Measurements from ENCODE around the gene ZNF436. TPM values are rescaled to one million over a fixed set of nuclear protein-coding genes. Genes with fewer than 3 reads are reported as not detected.

ZNF436 gene
- total and polyA plus RNA-seq, 2 of the 13 experiments (the other 11 are each of a cell fraction or from before 2014, with no cell fraction given) = 4.3 to 9.9 TPM

GRCh38 chr1:23385119-23385621 is 15.5 kb upstream of the ZNF436 start:
- ATAC-seq = no peak

More at GRCh38 chr1:23385119-23385621, 15.5 kb upstream of the ZNF436 start:
- ChIA-PET POLR2A (interaction anchor here (0.7 to 1.4 kb wide), 4 partner anchors 9 to 46 kb away, joined by 3 to 5 read pairs (median 4); partner anchors contain the start of gene HNRNPR), CTCF (ENCODE audit: low intra/inter-chr PET ratio, low total read pairs) (no interaction called here)
- no peak for FAIRE-seq
- intact Hi-C loops (cut with micrococcal nuclease; ENCODE audit: unreplicated experiment) = no loop called here
- no peak overlapping the region for H3K4me3 ChIP-seq (replicated peaks in 1 of 3; ENCODE audit: insufficient read depth in 1 of 3, low read depth in 2 of 3, low read length in 3 of 3)
- H3K9me3 ChIP-seq (ENCODE audit: low read length) = no peaks in the 10 kb centered on the region
- H3K36me3 ChIP-seq (replicated peaks in 1 of 2; ENCODE audit: control insufficient read depth in 1 of 2, insufficient read depth in 2 of 2, low read length in 2 of 2) = peaks cover 12 to 28% of the 10 kb centered on the region in 2 experiments; a peak in 4 of 5 replicates
- no TSS peak for BruUV-seq (replicated peaks)
- no peaks in the 10 kb centered on the region for H3K27me3 ChIP-seq (ENCODE audit: control insufficient read depth in 1 of 2, insufficient read depth in 2 of 2, low read length in 2 of 2)
- H3K27ac ChIP-seq (ENCODE audit: extremely low read length, insufficient read depth, low read length) = peak overlapping the region; percentile 14
- TF ChIP-seq E2F1 (CRISPR knock-in tag; IDR thresholded peaks at IDR 0.05) (no peak), NR2C2 (CRISPR knock-in tag; IDR thresholded peaks at IDR 0.05; ENCODE audit: borderline replicate concordance) (no peak), HMGA1 (CRISPR knock-in tag; conservative IDR thresholded peaks at IDR 0.05) (no peak), SP4 (CRISPR knock-in tag; IDR thresholded peaks at IDR 0.05) (no peak), ZNF598 (CRISPR knock-in tag; IDR thresholded peaks at IDR 0.05; ENCODE audit: borderline replicate concordance) (no peak), IRF1 (CRISPR knock-in tag; IDR thresholded peaks at IDR 0.05; ENCODE audit: low read depth) (no peak), TARDBP (CRISPR knock-in tag; IDR thresholded peaks at IDR 0.05) (no peak), ZSCAN21 (CRISPR knock-in tag; IDR thresholded peaks at IDR 0.05; ENCODE audit: borderline replicate concordance) (no peak), GPBP1L1 (CRISPR knock-in tag; IDR thresholded peaks at IDR 0.05) (no peak), ZBTB2 (CRISPR knock-in tag; IDR thresholded peaks at IDR 0.05; ENCODE audit: low read depth) (no peak), MYNN (CRISPR knock-in tag; IDR thresholded peaks at IDR 0.05; ENCODE audit: low read depth) (no peak), ZNF44 (CRISPR knock-in tag; IDR thresholded peaks at IDR 0.05) (no peak), ATAD3A (CRISPR knock-in tag; IDR thresholded peaks at IDR 0.05) (no peak), ETS1 (CRISPR knock-in tag; IDR thresholded peaks at IDR 0.05) (no peak), PAXIP1 (CRISPR knock-in tag; conservative IDR thresholded peaks at IDR 0.05) (no peak)
- no peaks in the 10 kb centered on the region for H3K79me2 ChIP-seq (ENCODE audit: insufficient read depth, low read length)
- no peak overlapping the region for H2AFZ ChIP-seq (ENCODE audit: low read length)
- no peaks in the 10 kb centered on the region for H4K20me1 ChIP-seq (ENCODE audit: insufficient read depth, low read length)
- 96% methylated on average over 14 of the region's 14 CpGs for WGBS (ENCODE audit: low lambda C conversion rate)
- peaks cover 14% of the 10 kb centered on the region for H3K4me1 ChIP-seq (ENCODE audit: insufficient read depth, low read length)
- no peak overlapping the region for H3K9ac ChIP-seq (ENCODE audit: insufficient read depth, low read depth, low read length)
- DNase-seq (ENCODE audit: low spot score) = no peak
- in situ Hi-C loops (cut with HindIII; ENCODE audit: extremely low pct_ligation_motif_present, low pct_unique_long_range_greater_than_20kb) = no loop called here
- H3K4me2 ChIP-seq (ENCODE audit: low read depth, low read length) = no peak overlapping the region

Data from HepG2 (cell line).